Measurements from ENCODE around the gene ZNF891.

GRCh38 chr12:133080368-133081158 lies 49.5 kb downstream of the ZNF891 start, which contains the start of gene ZNF140:
- TF ChIP-seq EZH2 (IDR thresholded peaks at IDR 0.05; ENCODE audit: insufficient read depth, poor library complexity, severe bottlenecking), result no peak
- TF ChIP-seq EZH2phosphoT487 (IDR thresholded peaks at IDR 0.05; ENCODE audit: insufficient read depth, low read depth), result no peak

Data from GM23248 (cell line).